ENCODE measurements around the gene XPO5. TPM values are rescaled to one million over a fixed set of nuclear protein-coding genes. Genes with fewer than 3 reads are reported as not detected.
"Not testable (repeated sequence)": the region's sequence is repeated elsewhere in the genome, so short reads cannot be mapped to it uniquely, and the experiment has no call there.

XPO5 gene
- total RNA-seq, 2 experiments from 2014 or later, result 119 to 121 TPM

DNA sequence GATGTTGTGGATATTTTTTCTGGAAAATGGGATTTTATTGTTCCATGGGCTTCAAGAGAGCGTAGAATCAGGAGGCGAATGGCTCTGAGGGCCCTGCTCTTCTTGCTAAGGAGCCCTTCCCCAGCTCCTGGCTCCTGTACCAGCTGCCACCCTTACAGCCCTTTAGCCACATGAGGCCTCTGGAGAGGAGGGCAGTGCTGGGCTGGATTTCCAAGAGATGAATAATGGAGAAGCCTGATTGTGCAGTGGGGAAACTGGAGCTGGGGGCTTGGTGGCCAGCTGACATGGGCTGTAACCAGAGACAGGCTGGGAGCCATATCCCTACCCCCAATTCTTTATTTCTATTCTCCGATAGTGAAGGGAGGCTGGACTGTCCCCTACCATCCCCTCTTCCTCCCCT lies 74.9 kb downstream of the XPO5 start:
- Mint-ChIP-seq H3K27ac (no peak overlapping the region), H3K27me3 (no peaks in the 10 kb centered on the region), H3K4me3 (no peak overlapping the region), H3K36me3 (no peaks in the 10 kb centered on the region), H3K9me3 (no peaks in the 10 kb centered on the region), H3K4me1 (no peaks in the 10 kb centered on the region)
- no peak for DNase-seq

DNA sequence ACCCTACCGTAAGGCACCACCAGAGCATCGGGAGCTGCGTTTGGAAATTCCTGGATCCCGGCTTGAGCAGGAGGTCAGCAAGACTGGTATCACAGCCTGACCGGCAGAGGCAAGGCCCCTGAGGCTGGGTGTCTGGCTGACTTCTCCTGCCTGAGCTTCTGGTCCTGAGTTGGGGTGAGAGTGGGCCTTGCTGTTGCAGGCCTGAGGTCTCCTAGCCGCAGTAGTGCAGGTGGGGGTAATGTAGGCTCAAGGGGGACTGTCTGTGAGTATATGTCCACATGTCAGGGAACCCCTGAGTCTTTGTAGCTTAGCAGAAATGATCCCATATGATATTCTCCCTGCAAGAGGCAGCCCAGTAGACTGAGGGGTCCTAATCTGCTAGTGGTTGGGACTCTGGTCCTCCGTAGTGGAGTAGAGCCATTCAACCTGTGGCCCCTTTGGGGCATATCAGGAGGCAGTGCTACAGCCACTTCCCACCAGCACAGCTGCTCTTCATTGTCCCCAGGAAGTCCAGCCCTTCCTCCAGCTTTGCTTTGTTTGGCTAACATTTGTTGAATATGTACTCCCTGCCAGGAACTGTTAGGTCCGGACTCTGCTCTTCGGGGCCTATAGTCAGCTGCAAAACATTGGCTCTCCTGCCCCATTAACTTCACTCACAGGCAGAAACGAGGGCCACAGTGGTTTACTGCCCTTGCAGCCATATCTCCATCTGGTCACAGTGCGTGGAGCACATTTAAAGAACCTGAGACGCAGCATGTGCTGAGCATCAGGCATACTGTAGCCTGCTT lies 76.6 kb downstream of the XPO5 start:
- H3K36me3 Mint-ChIP-seq, result no peaks in the 10 kb centered on the region
- H3K4me1 Mint-ChIP-seq, result peaks cover 6% of the 10 kb centered on the region
- no peak for DNase-seq
- H3K9me3 Mint-ChIP-seq, result no peaks in the 10 kb centered on the region
- no peak overlapping the region for H3K4me3 Mint-ChIP-seq
- no peaks in the 10 kb centered on the region for H3K27me3 Mint-ChIP-seq
- no peak overlapping the region for H3K27ac Mint-ChIP-seq

DNA sequence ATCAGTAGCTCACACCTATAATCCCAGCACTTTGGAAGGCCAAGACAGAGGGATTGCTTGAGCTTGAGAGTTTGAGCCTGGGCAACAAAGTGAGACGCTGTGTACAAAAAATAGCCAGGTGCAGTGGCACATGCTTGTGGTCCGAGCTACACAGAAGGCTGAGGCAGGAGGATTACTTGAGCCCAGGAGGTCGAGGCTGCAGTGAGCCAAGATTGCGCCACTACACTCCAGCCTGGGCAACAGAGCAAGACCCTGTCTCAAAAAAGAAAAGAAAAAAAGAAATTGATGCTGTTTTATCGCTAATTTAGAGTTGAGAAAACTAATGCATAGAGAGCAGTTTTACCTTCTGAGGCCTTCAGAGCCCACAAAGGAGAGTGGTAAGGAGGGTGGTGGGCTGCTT lies 77.5 kb downstream of the XPO5 start:
- not testable (repeated sequence) for H3K27ac Mint-ChIP-seq, H3K36me3 Mint-ChIP-seq, H3K27me3 Mint-ChIP-seq

DNA sequence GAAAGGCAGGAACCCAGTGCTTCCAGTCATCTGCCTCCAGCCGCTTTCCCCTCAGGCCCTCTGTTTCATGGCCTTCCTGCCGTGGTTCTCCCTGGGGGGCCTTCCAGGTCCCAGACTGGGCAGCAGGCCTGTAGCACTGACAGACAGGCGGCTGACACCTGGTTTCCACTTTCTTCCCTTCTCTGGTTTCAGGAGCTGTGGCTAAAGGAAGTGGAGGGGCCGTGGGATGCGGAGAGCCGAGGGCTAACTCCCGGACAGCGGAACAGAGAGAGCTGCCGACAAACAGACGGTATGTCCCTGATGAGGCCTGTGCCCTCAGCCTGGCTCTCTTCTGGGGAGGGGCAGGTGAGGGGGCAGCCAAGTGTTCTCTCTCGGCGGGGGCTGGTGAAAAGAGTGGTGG lies 78.1 kb downstream of the XPO5 start:
- no peaks in the 10 kb centered on the region for H3K36me3 Mint-ChIP-seq
- H3K4me1 Mint-ChIP-seq, result peaks cover 16% of the 10 kb centered on the region
- H3K27ac Mint-ChIP-seq, result no peak overlapping the region
- H3K9me3 Mint-ChIP-seq, result no peaks in the 10 kb centered on the region
- no peaks in the 10 kb centered on the region for H3K27me3 Mint-ChIP-seq
- DNase-seq, result no peak
- H3K4me3 Mint-ChIP-seq, result no peak overlapping the region

More for the DNA sequence above, 77.5 kb downstream of the XPO5 start:
- not testable (repeated sequence) for DNase-seq, H3K4me3 Mint-ChIP-seq, H3K9me3 Mint-ChIP-seq
- peaks cover 12% of the 10 kb centered on the region for H3K4me1 Mint-ChIP-seq

DNA sequence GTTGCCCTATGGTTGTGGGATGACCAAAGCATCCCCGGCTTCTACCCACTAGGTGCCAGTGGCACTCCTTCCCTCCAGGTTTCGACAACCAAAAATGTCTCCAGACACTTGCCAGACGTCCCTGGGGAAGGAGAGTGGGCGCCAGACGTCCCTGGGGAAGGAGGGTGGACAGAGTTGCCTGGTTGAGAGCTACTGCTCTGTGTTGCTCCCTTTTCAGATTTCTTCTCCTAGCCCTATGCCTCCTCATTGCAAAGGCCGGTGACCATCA lies 78.8 kb downstream of the XPO5 start:
- Mint-ChIP-seq H3K27ac (no peak overlapping the region), H3K4me3 (no peak overlapping the region), H3K27me3 (no peaks in the 10 kb centered on the region), H3K4me1 (peaks cover 16% of the 10 kb centered on the region), H3K36me3 (no peaks in the 10 kb centered on the region), H3K9me3 (no peaks in the 10 kb centered on the region)
- DNase-seq, result no peak

DNA sequence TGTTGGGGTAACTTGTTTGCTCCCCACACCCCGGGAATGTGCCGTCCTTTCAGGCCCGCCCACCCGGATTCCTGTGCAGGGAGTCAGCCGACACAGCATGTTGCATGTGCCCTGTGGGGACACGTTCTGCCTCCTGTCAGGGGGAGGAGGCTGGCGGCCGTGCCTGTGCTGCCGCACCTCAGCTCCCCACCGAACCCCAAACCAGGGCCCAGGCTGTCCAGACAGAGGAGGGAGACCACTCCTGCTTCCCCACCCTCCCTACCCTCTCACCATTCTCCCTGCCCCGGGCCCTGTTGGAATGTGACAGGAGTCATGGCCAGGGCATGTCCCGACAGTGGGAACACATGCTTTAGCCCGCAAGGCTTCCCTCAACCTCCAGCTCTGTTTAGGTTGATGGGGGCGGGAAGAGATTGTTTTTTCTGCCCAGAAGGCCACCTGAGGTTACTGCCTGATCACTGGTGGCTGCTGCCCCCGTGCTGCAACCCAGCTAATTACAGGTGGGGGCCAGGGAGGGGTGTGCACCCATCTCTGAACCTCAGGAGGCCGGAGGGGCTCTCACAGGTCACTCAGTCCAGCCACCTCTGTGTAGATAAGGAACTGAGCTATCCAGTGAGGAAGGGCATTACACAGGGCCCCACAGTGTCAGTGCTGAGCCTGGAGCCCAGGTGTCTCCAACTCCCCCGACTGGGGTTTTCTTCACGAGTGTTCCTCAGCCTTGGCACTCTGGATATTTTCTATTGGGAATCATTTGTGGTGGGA lies 79.3 kb downstream of the XPO5 start:
- peaks cover 16% of the 10 kb centered on the region for H3K4me1 Mint-ChIP-seq
- H3K36me3 Mint-ChIP-seq, result no peaks in the 10 kb centered on the region
- H3K27me3 Mint-ChIP-seq, result no peaks in the 10 kb centered on the region
- DNase-seq, result no peak
- H3K4me3 Mint-ChIP-seq, result no peak overlapping the region
- H3K27ac Mint-ChIP-seq, result no peak overlapping the region
- H3K9me3 Mint-ChIP-seq, result no peaks in the 10 kb centered on the region

GRCh38 chr6:43495409-43495941 lies 80.4 kb downstream of the XPO5 start:
- Mint-ChIP-seq H3K4me3 (no peak overlapping the region), H3K27me3 (no peaks in the 10 kb centered on the region)
- no peak for DNase-seq

DNA sequence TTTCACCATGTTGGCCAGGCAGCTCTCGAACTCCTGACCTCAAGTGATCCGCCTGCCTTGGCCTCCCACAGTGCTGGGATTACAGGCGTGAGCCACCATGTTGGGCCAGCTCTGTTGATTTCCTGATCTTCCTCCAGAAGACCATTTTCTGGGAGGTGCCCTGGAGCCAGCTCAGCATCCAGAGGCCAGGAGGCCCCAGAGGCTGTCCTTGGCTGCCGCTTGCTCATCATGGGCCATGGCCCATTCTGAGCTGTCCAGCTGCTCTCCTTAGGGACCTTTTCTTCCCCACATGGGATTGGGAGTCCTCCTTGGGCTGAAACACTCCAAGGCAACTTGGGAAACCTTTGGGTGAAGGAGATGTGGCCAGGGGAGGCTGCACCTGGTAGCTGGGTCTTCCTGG lies 81.1 kb downstream of the XPO5 start:
- Mint-ChIP-seq H3K4me1 (peaks cover 16% of the 10 kb centered on the region), H3K27ac (no peak overlapping the region), H3K27me3 (no peaks in the 10 kb centered on the region), H3K4me3 (no peak overlapping the region), H3K36me3 (peaks cover 4% of the 10 kb centered on the region), H3K9me3 (no peaks in the 10 kb centered on the region)
- DNase-seq, result no peak

More at GRCh38 chr6:43495409-43495941, 80.4 kb downstream of the XPO5 start:
- no peaks in the 10 kb centered on the region for H3K9me3 Mint-ChIP-seq
- no peak overlapping the region for H3K27ac Mint-ChIP-seq
- no peaks in the 10 kb centered on the region for H3K36me3 Mint-ChIP-seq
- peaks cover 16% of the 10 kb centered on the region for H3K4me1 Mint-ChIP-seq

GRCh38 chr6:43494321-43494720 lies 81.5 kb downstream of the XPO5 start:
- no peaks in the 10 kb centered on the region for H3K9me3 Mint-ChIP-seq
- H3K36me3 Mint-ChIP-seq, result peaks cover 4% of the 10 kb centered on the region
- peaks cover 16% of the 10 kb centered on the region for H3K4me1 Mint-ChIP-seq
- no peak overlapping the region for H3K27ac Mint-ChIP-seq
- H3K4me3 Mint-ChIP-seq, result no peak overlapping the region
- DNase-seq, result no peak
- no peaks in the 10 kb centered on the region for H3K27me3 Mint-ChIP-seq

GRCh38 chr6:43493833-43494232 lies 82.0 kb downstream of the XPO5 start:
- Mint-ChIP-seq H3K9me3 (no peaks in the 10 kb centered on the region), H3K27me3 (no peaks in the 10 kb centered on the region), H3K4me1 (peaks cover 16% of the 10 kb centered on the region), H3K36me3 (peaks cover 4% of the 10 kb centered on the region), H3K27ac (no peak overlapping the region), H3K4me3 (no peak overlapping the region)
- DNase-seq, result no peak

GRCh38 chr6:43493230-43493629 lies 82.6 kb downstream of the XPO5 start:
- Mint-ChIP-seq H3K36me3 (peaks cover 4% of the 10 kb centered on the region), H3K4me1 (peaks cover 16% of the 10 kb centered on the region), H3K27me3 (no peaks in the 10 kb centered on the region), H3K4me3 (no peak overlapping the region), H3K27ac (no peak overlapping the region), H3K9me3 (no peaks in the 10 kb centered on the region)
- DNase-seq, result no peak

- Mint-ChIP-seq H3K27me3 (no peaks in the 10 kb centered on the region), H3K9me3 (no peaks in the 10 kb centered on the region), H3K27ac (no peak overlapping the region), H3K4me3 (no peak overlapping the region), H3K36me3 (peaks cover 4% of the 10 kb centered on the region), H3K4me1 (peaks cover 16% of the 10 kb centered on the region)
- DNase-seq, result no peak
These were observed 83.2 kb downstream of the XPO5 start for GRCh38 chr6:43492673-43493072.

- Mint-ChIP-seq H3K36me3 (peaks cover 4% of the 10 kb centered on the region), H3K4me1 (peaks cover 16% of the 10 kb centered on the region), H3K27ac (no peak overlapping the region), H3K27me3 (no peaks in the 10 kb centered on the region), H3K4me3 (no peak overlapping the region), H3K9me3 (no peaks in the 10 kb centered on the region)
- no peak for DNase-seq
These were observed 83.8 kb downstream of the XPO5 start for GRCh38 chr6:43491750-43492661.

DNA sequence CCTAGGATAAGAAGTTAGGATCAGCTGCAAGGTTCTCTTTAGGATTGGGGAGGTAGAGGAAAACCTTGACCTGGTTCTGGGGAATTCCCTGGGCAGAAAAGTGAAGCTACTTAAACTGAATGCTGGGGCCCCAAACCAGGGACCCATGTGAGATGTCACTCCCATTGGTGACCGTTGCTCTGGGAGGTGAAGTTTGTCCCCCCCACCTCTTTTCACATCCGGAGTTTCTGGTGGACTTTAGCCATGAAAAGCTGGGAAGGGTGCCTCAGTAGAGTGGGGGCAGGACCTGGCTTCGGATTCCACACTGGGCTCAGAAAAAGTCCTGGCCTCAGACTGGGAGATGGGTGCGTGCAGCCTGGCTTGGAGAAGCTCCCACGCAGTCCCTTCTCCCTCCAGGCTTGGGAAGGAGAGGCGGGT lies 85.3 kb downstream of the XPO5 start:
- H3K4me1 Mint-ChIP-seq, result peaks cover 19% of the 10 kb centered on the region
- no peak overlapping the region for H3K27ac Mint-ChIP-seq
- H3K9me3 Mint-ChIP-seq, result no peaks in the 10 kb centered on the region
- no peaks in the 10 kb centered on the region for H3K27me3 Mint-ChIP-seq
- no peak for DNase-seq
- H3K36me3 Mint-ChIP-seq, result peaks cover 4% of the 10 kb centered on the region
- H3K4me3 Mint-ChIP-seq, result no peak overlapping the region
